Measurements from ENCODE around the gene GET4. TPM values are rescaled to one million over a fixed set of nuclear protein-coding genes. Genes with fewer than 3 reads are reported as not detected.

Gene GET4
- total and polyA plus RNA-seq, 2 of the 13 experiments (the other 11 are each of a cell fraction or from before 2014, with no cell fraction given) = 28.2 to 35.2 TPM

DNA sequence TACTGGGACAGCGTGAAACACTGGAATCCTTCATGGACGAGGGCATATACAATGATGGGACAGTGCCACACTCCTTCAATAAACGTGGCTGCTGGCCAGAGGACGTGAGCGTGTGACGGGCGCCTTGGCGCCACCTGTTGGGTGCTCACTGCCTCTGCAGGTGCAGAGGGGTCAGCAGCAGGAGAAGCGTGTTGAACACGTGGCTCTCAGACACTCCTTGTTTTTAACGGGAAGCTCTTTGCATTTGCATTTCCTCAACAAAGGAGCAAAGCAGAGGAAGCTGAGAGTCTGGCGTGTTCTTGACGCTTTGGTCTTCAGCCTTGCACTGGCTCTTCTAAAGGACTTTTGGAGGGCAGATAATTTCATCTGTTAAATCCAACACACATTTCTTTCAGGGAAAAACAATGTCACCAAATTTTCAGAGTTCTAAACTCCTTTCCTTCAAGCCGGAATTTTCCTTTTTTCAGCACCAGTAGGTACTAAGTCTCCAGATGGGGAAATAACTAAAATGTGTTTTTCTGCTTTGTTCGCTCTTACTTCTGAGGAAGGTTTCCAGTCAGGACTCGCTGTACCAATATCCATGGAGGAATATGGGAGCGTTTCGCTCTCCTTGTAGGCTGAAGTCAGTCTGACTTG, 2.9 kb upstream of the GET4 start (continued):
- TF ChIP-seq, protein P1, sequence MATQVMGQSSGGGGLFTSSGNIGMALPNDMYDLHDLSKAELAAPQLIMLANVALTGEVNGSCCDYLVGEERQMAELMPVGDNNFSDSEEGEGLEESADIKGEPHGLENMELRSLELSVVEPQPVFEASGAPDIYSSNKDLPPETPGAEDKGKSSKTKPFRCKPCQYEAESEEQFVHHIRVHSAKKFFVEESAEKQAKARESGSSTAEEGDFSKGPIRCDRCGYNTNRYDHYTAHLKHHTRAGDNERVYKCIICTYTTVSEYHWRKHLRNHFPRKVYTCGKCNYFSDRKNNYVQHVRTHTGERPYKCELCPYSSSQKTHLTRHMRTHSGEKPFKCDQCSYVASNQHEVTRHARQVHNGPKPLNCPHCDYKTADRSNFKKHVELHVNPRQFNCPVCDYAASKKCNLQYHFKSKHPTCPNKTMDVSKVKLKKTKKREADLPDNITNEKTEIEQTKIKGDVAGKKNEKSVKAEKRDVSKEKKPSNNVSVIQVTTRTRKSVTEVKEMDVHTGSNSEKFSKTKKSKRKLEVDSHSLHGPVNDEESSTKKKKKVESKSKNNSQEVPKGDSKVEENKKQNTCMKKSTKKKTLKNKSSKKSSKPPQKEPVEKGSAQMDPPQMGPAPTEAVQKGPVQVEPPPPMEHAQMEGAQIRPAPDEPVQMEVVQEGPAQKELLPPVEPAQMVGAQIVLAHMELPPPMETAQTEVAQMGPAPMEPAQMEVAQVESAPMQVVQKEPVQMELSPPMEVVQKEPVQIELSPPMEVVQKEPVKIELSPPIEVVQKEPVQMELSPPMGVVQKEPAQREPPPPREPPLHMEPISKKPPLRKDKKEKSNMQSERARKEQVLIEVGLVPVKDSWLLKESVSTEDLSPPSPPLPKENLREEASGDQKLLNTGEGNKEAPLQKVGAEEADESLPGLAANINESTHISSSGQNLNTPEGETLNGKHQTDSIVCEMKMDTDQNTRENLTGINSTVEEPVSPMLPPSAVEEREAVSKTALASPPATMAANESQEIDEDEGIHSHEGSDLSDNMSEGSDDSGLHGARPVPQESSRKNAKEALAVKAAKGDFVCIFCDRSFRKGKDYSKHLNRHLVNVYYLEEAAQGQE (IDR thresholded peaks at IDR 0.05; ENCODE audit: borderline replicate concordance in 1 of 2, low read depth in 1 of 2, low read length in 2 of 2) = no peak
- TF ChIP-seq, protein P2, sequence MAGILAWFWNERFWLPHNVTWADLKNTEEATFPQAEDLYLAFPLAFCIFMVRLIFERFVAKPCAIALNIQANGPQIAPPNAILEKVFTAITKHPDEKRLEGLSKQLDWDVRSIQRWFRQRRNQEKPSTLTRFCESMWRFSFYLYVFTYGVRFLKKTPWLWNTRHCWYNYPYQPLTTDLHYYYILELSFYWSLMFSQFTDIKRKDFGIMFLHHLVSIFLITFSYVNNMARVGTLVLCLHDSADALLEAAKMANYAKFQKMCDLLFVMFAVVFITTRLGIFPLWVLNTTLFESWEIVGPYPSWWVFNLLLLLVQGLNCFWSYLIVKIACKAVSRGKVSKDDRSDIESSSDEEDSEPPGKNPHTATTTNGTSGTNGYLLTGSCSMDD (CRISPR knock-in tag; IDR thresholded peaks at IDR 0.05) = peak; percentile 71; the same call in 1 of the 2 replicates
- TF ChIP-seq JUNB (CRISPR knock-in tag; IDR thresholded peaks at IDR 0.05; ENCODE audit: borderline replicate concordance) (no peak), PRPF4 (IDR thresholded peaks at IDR 0.05; ENCODE audit: low read depth, low read length, poor library complexity, severe bottlenecking) (no peak), ZSCAN22 (CRISPR knock-in tag; IDR thresholded peaks at IDR 0.05) (no peak), ZNF713 (CRISPR knock-in tag; IDR thresholded peaks at IDR 0.05) (no peak), GFI1 (CRISPR knock-in tag; IDR thresholded peaks at IDR 0.05; ENCODE audit: borderline replicate concordance) (peak; percentile 56; the same call in 1 of the 2 replicates), NFYB (CRISPR knock-in tag; IDR thresholded peaks at IDR 0.05) (no peak), HMG20B (CRISPR knock-in tag; conservative IDR thresholded peaks at IDR 0.05) (no peak), STAT5B (CRISPR knock-in tag; IDR thresholded peaks at IDR 0.05) (peak; percentile 45; the same call in 1 of the 2 replicates), ZNF33B (CRISPR knock-in tag; IDR thresholded peaks at IDR 0.05) (peak; percentile 92), ZSCAN21 (CRISPR knock-in tag; IDR thresholded peaks at IDR 0.05; ENCODE audit: borderline replicate concordance) (peak; percentile 91), HMGA1 (CRISPR knock-in tag; conservative IDR thresholded peaks at IDR 0.05) (no peak), TEAD3 (CRISPR knock-in tag; optimal IDR thresholded peaks at IDR 0.05; ENCODE audit: borderline replicate concordance) (peak; percentile 80)
- TF ChIP-seq, protein P3, sequence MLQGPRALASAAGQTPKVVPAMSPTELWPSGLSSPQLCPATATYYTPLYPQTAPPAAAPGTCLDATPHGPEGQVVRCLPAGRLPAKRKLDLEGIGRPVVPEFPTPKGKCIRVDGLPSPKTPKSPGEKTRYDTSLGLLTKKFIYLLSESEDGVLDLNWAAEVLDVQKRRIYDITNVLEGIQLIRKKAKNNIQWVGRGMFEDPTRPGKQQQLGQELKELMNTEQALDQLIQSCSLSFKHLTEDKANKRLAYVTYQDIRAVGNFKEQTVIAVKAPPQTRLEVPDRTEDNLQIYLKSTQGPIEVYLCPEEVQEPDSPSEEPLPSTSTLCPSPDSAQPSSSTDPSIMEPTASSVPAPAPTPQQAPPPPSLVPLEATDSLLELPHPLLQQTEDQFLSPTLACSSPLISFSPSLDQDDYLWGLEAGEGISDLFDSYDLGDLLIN (CRISPR knock-in tag; IDR thresholded peaks at IDR 0.05; ENCODE audit: borderline replicate concordance) = peak; percentile 43; the same call in 1 of the 2 replicates
- TF ChIP-seq, protein P4, sequence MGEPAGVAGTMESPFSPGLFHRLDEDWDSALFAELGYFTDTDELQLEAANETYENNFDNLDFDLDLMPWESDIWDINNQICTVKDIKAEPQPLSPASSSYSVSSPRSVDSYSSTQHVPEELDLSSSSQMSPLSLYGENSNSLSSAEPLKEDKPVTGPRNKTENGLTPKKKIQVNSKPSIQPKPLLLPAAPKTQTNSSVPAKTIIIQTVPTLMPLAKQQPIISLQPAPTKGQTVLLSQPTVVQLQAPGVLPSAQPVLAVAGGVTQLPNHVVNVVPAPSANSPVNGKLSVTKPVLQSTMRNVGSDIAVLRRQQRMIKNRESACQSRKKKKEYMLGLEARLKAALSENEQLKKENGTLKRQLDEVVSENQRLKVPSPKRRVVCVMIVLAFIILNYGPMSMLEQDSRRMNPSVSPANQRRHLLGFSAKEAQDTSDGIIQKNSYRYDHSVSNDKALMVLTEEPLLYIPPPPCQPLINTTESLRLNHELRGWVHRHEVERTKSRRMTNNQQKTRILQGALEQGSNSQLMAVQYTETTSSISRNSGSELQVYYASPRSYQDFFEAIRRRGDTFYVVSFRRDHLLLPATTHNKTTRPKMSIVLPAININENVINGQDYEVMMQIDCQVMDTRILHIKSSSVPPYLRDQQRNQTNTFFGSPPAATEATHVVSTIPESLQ (CRISPR knock-in tag; conservative IDR thresholded peaks at IDR 0.05) = peak; percentile 80; the same call in 1 of the 2 replicates
- TF ChIP-seq, protein P5, sequence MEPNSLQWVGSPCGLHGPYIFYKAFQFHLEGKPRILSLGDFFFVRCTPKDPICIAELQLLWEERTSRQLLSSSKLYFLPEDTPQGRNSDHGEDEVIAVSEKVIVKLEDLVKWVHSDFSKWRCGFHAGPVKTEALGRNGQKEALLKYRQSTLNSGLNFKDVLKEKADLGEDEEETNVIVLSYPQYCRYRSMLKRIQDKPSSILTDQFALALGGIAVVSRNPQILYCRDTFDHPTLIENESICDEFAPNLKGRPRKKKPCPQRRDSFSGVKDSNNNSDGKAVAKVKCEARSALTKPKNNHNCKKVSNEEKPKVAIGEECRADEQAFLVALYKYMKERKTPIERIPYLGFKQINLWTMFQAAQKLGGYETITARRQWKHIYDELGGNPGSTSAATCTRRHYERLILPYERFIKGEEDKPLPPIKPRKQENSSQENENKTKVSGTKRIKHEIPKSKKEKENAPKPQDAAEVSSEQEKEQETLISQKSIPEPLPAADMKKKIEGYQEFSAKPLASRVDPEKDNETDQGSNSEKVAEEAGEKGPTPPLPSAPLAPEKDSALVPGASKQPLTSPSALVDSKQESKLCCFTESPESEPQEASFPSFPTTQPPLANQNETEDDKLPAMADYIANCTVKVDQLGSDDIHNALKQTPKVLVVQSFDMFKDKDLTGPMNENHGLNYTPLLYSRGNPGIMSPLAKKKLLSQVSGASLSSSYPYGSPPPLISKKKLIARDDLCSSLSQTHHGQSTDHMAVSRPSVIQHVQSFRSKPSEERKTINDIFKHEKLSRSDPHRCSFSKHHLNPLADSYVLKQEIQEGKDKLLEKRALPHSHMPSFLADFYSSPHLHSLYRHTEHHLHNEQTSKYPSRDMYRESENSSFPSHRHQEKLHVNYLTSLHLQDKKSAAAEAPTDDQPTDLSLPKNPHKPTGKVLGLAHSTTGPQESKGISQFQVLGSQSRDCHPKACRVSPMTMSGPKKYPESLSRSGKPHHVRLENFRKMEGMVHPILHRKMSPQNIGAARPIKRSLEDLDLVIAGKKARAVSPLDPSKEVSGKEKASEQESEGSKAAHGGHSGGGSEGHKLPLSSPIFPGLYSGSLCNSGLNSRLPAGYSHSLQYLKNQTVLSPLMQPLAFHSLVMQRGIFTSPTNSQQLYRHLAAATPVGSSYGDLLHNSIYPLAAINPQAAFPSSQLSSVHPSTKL (CRISPR knock-in tag; IDR thresholded peaks at IDR 0.05) = peak; percentile 71

Data from HepG2 (cell line).